SW480 (cell line): ENCODE measurements around the gene PISD.
A peak's percentile ranks its signal among the peaks of the same experiment; 100 is the strongest.

Experiments used
- DNase-seq: peaks from one replicate; pipeline ENCODE4 v3.0.0-alpha.2; 2016; ENCODE audit warnings: low spot score

The PISD gene

GRCh38 chr22:31652911-31653684 lies 8.9 kb downstream of the PISD start:
- no peak for DNase-seq

- DNase-seq, result no peak
Observed at GRCh38 chr22:31652088-31652487, 9.9 kb downstream of the PISD start.

GRCh38 chr22:31651664-31652063 lies 10.4 kb downstream of the PISD start:
- DNase-seq, result no peak

- no peak for DNase-seq
Observed at GRCh38 chr22:31650391-31650790, 11.6 kb downstream of the PISD start.

- no peak for DNase-seq
Observed at GRCh38 chr22:31647523-31648320, 14.3 kb downstream of the PISD start.

GRCh38 chr22:31647066-31647465 lies 14.9 kb downstream of the PISD start:
- no peak for DNase-seq

GRCh38 chr22:31646186-31647019 lies 15.6 kb downstream of the PISD start:
- DNase-seq, result peak; percentile 96

- DNase-seq, result peak; percentile 21
Observed at GRCh38 chr22:31639436-31640039, 22.5 kb downstream of the PISD start.

GRCh38 chr22:31637891-31638618 lies 24.0 kb downstream of the PISD start:
- DNase-seq, result no peak

GRCh38 chr22:31637447-31637890 lies 24.5 kb downstream of the PISD start:
- no peak for DNase-seq

- no peak for DNase-seq
Observed at GRCh38 chr22:31635638-31636306, 26.2 kb downstream of the PISD start.

- no peak for DNase-seq
Observed at GRCh38 chr22:31631436-31631835, 30.6 kb downstream of the PISD start.

GRCh38 chr22:31630331-31631329 lies 31.4 kb downstream of the PISD start:
- peak; percentile 70 for DNase-seq

- no peak for DNase-seq
Observed at GRCh38 chr22:31629741-31630184, 32.3 kb downstream of the PISD start.

GRCh38 chr22:31628969-31629708 lies 32.9 kb downstream of the PISD start:
- no peak for DNase-seq

GRCh38 chr22:31628362-31628761 lies 33.7 kb downstream of the PISD start:
- no peak for DNase-seq

- DNase-seq, result no peak
Observed at GRCh38 chr22:31627223-31627731, 34.7 kb downstream of the PISD start.

- no peak for DNase-seq
Observed at GRCh38 chr22:31626427-31627150, 35.4 kb downstream of the PISD start.
